Breast epithelium (tissue), 3 donors: ENCODE data around the gene MAD2L2.

Source experiments
- CTCF ChIP-seq, 3 donors: fragments of 450-650 bp; IDR thresholded peaks; one replicate each; pipeline ENCODE4 v1.5.1; 2016 to 2017; ENCODE audit warnings: antibody characterized with exemption in 3 of 3, mild to moderate bottlenecking in 3 of 3, moderate library complexity in 3 of 3
- POLR2A ChIP-seq: fragments of 450-650 bp; IDR thresholded peaks from one replicate; pipeline ENCODE4 v1.6.1; 2016; ENCODE audit warnings: antibody characterized with exemption, mild to moderate bottlenecking, moderate library complexity

GRCh38 chr1:11653861-11654136 is 27.1 kb downstream of the MAD2L2 start:
- TF ChIP-seq CTCF (IDR thresholded peaks at IDR 0.05) (no peak), POLR2A (no peak)
